ENCODE measurements around the gene CFAP46.
"Not testable (repeated sequence)": the region's sequence is repeated elsewhere in the genome, so short reads cannot be mapped to it uniquely, and the experiment has no call there.

Gene CFAP46

DNA sequence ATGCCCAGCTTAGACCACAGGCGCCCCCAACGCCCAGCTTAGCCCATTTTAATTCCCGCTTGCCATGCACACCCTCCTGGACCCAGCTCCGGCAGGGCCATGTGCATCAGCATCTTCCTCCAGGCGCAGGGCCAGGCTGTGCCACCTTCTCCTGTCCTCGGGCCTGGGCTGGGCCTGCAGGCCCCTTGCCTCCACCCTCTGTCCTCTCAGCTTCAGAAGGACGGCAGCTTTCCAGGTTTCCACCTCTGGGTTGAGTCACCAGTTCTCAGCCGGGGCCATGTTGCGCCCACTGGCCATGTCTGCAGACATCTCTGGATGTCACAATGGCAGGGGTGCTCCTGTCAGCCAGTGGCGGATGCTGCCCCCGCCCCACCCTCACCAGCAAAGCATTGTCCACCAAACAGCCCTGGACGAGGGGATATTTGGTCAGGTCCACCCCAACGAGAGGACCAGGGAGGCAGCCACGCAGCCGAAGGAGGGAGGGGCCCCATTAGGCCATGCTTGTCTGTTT, 97.3 kb downstream of the CFAP46 start:
- no peak for DNase-seq (ENCODE audit: low read depth, low spot score)

DNA sequence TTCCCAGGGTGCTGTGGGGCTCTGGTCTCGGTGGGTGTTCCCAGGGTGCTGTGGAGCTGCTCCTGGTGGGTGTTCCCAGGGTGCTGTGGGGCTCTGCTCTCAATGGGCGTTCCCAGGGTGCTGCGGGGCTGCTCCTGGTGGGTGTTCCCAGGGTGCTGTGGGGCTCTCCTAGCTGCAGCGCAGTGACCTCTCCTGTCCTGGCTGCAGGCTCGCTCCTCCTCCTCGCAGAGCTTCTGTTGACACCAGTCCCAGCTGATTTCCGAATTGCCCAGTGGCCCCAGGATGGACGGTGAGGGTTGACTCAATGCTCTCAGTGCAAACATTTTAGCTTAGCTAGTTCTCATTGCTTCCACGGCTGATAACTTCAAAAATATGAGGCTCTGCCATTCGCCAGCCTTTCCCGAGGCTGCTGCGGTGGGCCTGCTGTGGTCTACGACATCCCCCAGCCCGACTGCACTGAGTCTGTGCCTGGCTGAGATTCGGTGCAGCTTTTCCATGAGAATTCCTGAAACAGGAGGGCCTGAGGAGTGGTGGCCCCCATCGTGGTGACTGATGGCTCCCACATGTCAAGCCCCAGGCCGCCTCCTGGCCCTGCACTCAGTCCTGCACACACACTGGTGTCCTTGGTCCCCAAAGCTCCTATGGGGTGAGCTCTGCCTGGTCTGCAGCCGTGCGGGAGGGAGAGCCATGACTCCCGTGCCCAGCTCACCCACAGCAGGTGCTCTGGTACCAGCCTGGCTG, 98.1 kb downstream of the CFAP46 start:
- no peak for DNase-seq (ENCODE audit: low read depth, low spot score)

DNA sequence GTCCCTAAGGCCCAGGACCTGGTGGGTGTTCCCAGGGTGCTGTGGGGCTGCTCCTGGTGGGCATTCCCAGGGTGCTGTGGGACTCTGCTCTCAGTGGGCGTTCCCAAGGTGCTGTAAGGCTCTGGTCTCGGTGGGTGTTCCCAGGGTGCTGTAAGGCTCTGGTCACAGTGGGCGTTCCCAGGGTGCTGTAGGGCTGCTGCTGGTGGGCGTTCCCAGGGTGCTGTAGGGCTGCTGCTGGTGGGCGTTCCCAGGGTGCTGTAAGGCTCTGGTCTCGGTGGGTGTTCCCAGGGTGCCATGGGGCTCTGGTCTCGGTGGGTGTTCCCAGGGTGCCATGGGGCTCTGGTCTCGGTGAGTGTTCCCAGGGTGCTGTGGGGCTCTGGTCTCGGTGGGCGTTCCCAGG, 99.1 kb downstream of the CFAP46 start:
- not testable (repeated sequence) for DNase-seq (ENCODE audit: low read depth, low spot score)

DNA sequence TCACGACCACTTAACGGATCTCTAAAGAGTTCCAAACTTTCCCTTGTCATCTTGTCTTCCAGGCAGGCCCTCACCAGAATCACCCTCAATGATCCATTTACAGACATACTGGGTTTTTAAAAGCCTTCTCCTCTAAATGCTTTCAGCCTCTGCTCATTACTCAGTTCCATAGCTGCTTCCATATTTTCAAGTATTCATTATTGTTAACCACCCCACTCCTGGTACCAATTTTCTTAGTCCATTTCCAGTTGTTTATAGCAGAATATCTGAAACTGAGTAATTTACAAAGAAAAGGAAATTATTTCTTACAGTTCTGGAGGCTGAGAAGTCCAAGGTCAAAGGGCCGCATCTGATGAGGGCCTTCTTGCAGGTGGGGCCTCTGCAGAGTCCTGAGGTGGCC, 100.0 kb downstream of the CFAP46 start:
- no peak for DNase-seq (ENCODE audit: low read depth, low spot score)

DNA sequence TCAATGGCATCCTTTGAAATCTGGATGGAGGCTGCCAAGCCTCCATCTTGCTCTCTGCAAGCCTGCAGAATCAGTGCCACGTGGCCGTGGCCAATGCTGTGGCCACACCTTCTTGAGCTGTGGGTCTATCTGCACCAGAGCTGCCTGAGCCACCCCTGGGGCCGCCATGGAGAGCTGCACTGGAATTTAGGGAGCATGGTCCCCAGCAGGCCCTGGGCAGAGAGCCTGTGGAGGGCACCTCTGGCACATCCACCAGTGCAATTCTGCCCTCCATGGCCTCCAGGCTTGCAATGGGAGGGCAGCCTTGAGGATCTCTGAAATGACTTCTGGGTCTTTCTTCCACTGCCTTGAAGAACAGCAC, 100.8 kb downstream of the CFAP46 start:
- no peak for DNase-seq (ENCODE audit: low read depth, low spot score)

DNA sequence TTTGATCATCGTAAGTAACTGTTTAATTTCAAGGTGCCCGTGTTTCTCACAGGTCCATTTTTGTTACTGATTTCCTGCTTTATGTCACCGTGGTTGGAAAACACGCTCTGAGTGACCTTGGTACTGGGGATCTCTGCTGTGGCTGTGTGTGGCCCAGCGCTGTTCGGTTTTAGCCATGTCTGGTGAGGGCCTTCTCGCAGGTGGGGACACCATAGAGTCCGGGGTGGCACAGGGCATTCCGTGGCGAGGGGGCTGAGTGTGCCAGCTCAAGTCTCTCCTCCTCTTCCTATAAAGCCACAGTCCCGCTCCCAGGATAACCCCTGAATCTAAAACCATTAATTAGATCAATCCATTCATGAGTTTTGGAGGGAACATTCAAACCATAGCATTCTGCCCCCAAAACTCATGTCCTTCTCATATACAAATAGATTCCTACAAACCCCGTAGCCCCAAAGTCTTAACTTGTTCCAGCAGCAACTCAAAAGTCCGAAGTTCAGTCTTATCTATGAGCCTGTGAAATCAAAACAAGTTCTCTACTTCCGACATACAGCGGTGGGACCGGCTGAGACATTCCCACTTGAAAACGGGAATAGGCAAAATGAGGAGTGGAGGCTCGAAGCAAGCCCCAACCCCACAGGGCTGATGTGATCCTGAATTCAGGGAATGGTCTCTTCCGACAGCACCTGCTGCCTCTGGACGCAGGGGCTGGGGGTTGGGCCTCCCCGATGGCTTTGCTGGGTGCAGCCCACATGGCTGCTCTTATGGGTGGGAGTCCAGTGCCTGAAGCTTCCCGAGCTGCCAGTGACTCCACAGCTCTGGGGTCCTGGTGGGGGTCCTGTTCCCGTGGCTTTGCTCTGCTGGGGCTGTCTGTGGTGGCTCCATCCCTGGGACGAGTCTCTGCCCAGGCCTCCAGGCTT, 101.4 kb downstream of the CFAP46 start:
- no peak for DNase-seq (ENCODE audit: low read depth, low spot score)

DNA sequence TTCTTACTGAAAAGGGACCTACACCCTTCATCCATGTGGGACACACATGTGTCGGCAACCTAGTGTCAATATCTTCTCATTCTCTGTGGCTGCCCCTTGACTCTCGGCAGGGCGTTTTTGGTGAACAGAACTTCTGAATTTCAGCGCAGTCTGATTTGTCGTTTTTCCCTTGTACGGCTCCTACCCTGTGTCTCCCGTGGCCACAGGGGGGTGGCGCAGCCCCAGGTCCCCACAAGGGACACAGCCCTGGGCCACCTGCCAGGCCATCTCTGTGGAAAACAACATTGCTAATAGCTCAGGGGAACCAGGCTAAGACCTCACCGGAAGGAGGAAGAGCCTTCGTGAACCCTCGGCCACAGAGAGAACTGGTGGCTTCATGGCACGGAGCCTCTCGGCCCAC, 103.3 kb downstream of the CFAP46 start:
- no peak for DNase-seq (ENCODE audit: low read depth, low spot score)

DNA sequence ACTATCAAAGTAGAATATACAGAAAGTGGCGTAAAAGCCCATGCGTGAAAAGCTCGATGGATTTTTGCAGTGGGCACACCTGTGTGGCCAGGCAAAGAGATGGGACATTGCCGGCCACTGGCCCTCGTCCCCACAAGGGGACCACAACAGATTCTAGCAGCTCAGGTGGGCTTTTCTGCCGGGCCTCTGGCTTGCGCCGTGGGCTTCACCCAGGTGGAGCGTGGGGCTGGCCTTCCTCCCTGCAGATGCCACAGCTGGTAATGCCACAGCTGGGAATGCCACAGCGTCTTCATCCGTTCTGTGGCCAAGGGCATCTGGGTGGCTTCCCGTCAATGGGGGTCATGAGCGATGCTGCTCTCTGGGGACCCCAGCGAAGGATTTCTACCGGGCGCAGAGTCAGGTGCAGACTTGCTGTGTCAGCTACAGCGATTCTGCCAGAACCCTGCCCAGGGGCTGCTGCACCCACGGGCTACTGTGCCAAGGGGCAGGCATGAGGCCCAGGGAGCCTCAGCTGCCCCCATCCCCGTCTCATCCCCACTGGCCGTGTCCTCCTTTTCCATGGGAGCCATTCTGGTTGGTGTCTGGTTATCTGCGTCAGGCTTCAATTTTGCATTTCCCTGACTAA, 103.9 kb downstream of the CFAP46 start:
- DNase-seq (ENCODE audit: low read depth, low spot score), result no peak

DNA sequence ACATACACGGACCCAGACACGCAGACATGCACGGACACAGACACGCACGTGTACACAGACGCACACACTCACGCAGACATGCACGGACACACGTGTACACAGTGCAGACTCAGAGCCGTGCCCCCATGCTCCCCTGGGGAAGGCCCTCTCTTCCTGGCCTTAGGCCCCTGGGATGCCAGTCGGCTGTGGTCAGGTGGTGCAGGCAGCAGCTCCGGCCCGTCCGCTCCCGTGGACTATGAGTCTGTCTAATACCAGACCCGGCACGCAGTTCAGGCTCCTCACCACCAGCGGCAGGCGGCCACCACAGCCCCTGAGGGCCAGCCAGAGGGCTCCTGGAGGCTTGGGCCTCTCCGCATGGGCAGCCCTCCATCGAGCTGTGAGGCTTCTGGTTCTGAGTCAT, 104.5 kb downstream of the CFAP46 start:
- DNase-seq (ENCODE audit: low read depth, low spot score), result no peak

DNA sequence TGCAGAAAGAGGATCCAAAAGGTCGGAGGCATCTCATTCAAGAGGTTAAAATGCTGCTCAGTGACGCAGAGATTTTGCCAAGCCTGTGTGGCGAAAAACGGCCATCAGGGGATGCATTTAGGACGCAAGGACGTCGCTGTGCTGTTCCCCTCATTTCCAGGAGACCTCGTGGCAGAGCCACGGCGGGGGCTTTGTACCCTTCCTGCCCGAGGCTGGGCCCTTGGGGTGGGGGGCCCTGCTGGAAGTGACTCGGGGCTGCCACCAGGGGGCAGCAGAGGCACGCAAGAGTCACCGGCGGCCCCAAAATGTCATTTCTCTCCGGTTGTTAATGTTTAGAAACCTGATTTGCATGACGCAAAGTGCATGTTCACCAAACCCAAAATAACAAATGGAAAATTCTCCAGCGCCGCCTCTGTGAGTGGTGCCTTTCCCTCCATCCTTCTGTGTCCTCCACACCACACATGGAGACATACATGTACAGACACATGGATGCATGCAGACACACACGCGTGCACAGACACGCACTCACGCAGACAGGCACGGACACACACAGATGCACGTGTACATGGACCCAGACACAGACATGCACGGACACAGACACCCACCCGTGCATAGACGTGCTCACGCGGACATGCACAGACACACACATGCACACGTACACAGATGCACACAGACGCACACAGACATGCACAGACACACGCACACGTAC, 105.4 kb downstream of the CFAP46 start:
- peak; percentile 70 for DNase-seq (ENCODE audit: low read depth, low spot score)

DNA sequence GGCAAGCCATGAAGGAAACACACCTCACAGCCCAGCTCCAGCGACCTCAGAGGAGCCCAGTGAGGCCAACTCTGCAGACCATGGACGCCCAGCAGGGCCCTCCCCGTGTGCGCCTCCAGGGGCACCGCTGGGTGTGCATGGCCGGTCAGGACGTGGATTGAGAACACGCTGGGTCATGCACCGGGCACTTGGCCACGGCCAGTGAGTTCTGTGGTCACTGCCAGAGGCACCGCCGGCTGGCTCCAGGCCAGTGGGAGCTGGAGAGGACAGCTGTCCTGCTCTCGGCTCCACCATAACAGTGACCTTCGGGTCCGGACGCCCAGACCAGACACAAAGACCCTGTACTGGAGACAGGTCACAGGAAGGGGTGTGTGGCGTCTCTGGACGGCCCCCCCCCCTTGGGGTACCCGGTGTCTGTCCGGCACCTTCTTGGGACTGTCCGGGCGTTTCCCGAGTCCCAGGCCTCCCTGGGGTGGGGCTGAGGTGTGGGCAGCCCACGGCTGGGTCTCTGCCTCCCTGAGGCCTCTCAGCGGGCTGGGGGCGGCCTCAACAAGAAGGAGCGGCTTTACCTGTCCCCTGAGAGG, 106.0 kb downstream of the CFAP46 start:
- no peak for DNase-seq (ENCODE audit: low read depth, low spot score)

DNA sequence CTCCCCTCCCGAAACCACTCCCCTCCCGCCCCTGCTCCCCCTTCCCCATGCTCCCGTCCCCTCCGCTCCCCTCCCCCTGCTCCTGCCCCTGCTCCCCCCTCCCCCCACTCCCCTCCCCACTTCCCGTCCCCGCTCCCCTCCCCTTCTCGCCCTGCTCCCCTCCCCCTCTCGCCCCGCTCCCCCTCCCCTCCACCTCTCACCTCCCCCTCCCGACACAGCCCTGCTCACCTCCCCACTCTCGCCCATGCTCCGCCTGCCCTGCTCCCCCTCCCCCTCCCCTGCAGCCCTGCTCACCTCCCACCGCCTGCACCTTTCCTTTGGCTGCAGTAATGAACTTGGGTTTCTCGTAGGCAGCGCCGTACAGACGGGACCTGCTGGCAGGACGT, 106.5 kb downstream of the CFAP46 start:
- no peak for DNase-seq (ENCODE audit: low read depth, low spot score)

DNA sequence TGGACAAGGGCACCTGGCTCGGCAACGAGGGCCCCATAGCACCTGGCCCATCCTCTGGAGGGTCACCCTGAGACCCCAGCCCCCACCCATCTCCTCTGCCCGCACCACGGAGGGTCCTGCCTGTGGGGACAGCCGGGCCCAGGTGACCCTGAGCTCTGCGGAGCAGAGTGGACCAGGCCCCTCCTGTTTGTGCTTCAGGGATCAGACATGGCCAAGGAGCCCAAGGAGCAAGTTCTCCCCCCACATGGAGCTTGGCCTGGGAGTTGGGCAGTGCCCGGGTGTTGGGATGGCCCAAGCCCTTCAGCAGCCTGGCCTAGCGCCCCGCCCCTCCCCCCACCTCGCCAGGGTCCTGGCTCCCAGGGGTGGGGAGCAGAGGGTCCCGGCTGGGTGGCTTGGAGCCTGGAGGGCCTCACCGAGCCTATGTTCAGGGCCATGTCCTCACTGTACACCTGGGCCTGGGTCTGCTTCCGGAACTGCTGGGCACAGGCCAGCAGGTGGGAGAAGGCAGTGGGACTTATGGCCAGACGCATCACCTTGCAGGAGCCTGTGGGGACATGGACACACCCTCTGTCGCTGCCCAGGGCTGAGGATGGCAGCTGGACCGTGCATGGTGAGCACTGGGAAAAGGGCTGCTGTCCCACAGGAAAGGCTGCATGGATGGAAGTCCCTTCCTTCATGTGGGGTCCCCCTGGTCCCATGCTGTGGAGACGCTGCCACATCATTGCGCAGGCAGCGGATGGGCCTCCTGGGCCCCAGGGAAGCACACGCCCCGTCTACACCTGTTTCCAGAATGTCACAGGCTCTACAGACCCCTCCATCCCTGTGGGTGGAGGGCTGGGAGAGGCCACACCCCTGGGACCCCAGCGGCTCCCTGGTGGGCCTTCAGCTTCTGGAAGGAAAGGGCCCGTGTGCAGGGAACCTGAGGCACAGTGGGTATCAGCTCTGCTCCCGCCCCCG, 107.2 kb downstream of the CFAP46 start:
- DNase-seq (ENCODE audit: low read depth, low spot score), result no peak

DNA sequence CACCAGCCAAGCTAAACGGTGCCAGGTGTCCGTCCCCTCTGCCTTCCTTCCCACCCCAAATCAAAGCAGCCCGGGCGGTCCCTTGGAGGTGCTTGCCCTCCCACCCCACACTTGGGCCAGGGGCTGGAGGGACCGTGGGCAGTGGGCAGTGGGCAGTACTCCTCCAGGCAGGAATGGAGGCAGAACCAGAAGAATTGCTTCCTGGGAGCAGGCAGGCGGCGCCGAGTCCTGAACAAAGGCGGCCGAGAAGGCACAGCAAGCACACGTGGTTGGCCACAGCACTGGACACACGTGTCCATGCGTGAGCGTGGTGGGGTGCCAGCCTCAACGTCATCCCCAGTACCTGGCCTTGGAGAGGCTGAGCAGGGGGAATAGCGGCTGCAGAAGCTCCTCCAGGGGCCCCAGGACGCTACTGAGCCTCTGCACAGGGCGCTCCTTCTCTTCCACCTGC, 108.0 kb downstream of the CFAP46 start:
- DNase-seq (ENCODE audit: low read depth, low spot score), result no peak

DNA sequence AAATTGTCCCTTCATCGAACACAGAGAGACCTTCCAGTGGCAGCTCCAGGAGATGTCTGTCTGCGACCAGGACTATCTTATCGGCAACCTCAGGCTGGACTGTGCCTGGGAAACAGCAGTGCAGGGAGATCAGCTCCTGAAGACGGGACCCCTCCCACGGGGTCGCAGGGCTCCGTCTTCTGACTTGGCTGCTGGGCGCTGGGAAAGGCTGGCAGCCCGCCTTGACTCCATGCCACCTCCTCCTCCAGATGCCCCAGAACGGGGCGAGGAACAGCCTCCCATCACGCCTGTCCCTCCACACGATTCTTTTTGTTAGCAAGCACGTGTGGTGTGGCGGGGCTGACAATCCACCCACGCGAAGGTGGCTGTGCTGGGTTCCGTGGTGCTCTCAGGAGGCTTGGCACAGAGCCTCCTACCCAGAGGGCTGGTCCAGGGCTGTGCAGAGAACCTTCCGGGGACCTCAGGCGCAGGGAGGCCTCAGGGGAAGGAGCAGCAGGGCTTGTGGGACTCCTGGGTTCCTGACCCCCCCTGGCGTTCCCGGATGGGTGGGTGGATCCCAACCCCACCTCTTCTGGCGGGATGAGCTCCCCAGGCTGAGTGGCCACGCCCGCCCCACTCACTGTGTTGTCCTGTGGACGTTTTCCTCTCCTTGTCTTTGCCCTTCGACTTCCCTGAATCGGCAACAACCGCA, 108.8 kb downstream of the CFAP46 start:
- no peak for DNase-seq (ENCODE audit: low read depth, low spot score)

DNA sequence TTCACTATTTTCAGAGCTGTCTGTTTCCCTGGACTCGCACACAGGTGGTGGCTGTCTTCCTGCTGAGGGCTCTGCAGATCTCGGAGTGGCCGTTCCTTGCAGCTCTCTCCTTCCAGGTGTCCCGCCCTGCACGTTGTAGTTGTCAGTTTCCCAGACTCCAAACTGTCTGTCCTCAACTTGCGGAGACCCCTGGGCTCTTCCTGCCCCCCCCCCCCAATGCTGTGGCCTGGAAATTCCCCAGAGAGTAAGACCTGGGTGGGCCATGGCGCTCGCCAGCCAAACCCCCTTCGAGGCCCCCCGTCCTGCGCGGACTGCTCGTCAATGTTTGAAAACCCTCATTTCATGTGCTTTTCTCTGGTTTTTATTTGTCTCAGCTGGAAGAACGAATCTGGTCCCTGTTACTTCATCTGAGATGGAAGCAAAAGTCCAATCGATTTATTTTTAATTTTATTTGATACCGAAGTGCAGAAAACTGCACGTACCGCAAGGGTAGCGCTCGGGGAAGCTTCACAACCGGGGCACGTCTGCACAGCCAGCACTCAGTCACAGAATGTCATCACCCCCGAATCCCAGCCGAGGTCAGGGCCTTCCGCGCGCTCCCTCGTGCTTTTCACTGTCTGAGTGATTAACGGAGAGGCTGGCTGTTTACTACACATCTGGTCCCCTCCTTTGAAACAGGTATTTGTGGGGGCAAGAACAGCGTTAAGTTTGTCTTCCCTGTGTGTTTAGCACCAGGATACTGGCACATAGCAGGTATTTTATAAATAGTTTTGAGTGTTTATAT, 110.0 kb downstream of the CFAP46 start:
- DNase-seq (ENCODE audit: low read depth, low spot score), result no peak

DNA sequence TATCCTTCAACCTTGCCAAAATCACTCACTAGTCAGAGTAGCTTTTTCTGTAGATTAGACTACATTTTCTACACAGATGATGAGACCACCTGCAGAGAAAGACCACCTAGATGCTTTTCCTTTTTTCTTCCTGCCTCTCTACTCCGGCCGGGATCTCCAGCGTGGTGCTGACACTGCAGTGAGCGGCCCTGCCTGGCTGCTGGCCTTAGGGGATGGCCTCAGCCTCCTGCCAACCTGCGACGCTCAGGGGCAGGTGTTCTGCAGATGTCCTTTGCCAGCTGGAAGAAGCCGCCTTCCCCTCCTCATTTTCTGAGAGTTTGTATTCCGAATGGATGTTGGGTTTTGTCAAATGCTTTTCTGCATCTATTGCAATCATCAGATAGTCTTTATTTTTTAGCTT, 113.0 kb downstream of the CFAP46 start:
- DNase-seq (ENCODE audit: low read depth, low spot score), result no peak

DNA sequence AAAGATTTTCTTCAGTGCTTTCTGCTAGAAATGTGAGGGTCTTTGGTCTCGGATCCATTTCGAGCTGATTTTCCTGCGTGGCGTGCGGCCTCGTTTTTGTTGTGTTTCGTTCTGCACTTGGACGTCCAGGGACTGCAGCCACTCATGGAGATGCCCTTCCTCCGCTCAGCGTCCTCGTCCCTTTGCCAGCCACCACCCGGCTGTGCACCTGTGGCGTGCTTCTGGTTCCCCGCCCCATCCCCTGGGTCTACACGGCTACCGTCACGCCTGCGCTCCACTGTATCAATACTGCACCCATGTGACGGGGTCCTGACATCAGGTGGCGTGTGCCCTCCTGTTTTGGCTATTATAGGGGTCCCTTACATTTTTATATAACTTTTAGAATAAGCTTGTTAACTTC, 113.7 kb downstream of the CFAP46 start:
- no peak for DNase-seq (ENCODE audit: low read depth, low spot score)
